Stimulated activated naive CD4-positive, alpha-beta T cell (primary cell): ENCODE results near the gene DNAJC5.
"Not testable (repeated sequence)": the region's sequence is repeated elsewhere in the genome, so short reads cannot be mapped to it uniquely, and the experiment has no call there.

ENCODE experiments used
- DNase-seq, 6 experiments: peaks; one replicate each; lab custom pipeline; 2025; lab: John Stamatoyannopoulos, UW

DNAJC5 gene

GRCh38 chr20:63894358-63895201 lies at the start of gene DNAJC5:
TSS of gene DNAJC5 (plus strand) at chr20:63895126. CDS start at chr20:63928346, 33,220 bp downstream.
- DNase-seq: peak; percentile 89 to 97 (median 96)

- DNase-seq: no peak
These were observed 48.7 kb upstream of the DNAJC5 start for GRCh38 chr20:63846128-63846771.

GRCh38 chr20:63846888-63847236 lies 48.1 kb upstream of the DNAJC5 start:
- DNase-seq: no peak

- DNase-seq: no peak
These were observed 47.5 kb upstream of the DNAJC5 start for GRCh38 chr20:63847237-63848002.

- no peak for DNase-seq
These were observed 46.7 kb upstream of the DNAJC5 start for GRCh38 chr20:63848003-63848911.

GRCh38 chr20:63850689-63851547 lies 44.0 kb upstream of the DNAJC5 start:
- no peak for DNase-seq

- DNase-seq: not testable (repeated sequence)
These were observed 43.4 kb upstream of the DNAJC5 start for GRCh38 chr20:63851548-63851943.

GRCh38 chr20:63853733-63854068 lies 41.2 kb upstream of the DNAJC5 start:
- not testable (repeated sequence) for DNase-seq

GRCh38 chr20:63854069-63854765 lies 40.7 kb upstream of the DNAJC5 start:
- no peak for DNase-seq

GRCh38 chr20:63854766-63855362 lies 40.1 kb upstream of the DNAJC5 start:
- DNase-seq: no peak

- DNase-seq: no peak
These were observed 39.4 kb upstream of the DNAJC5 start for GRCh38 chr20:63855363-63856097.

- no peak for DNase-seq
These were observed 38.8 kb upstream of the DNAJC5 start for GRCh38 chr20:63856098-63856511.

GRCh38 chr20:63857764-63858392 lies 37.0 kb upstream of the DNAJC5 start:
- no peak for DNase-seq

GRCh38 chr20:63858393-63859165 lies 36.3 kb upstream of the DNAJC5 start:
- DNase-seq: no peak

GRCh38 chr20:63859166-63859699 lies 35.7 kb upstream of the DNAJC5 start:
- no peak for DNase-seq

- no peak for DNase-seq
These were observed 34.4 kb upstream of the DNAJC5 start for GRCh38 chr20:63860325-63861051.
